Ovary (tissue), 9 donors: Measurements from ENCODE around the gene PRXL2B. TPM values are rescaled to one million over a fixed set of nuclear protein-coding genes. Genes with fewer than 3 reads are reported as not detected.
A peak's percentile ranks its signal among the peaks of the same experiment; 100 is the strongest.
"Not testable (repeated sequence)": the region's sequence is repeated elsewhere in the genome, so short reads cannot be mapped to it uniquely, and the experiment has no call there.

Experiments
- DNase-seq, 5 donors: peaks; one replicate each; pipeline ENCODE4 v3.0.0-alpha.2; 2019 to 2020
- H3K27ac ChIP-seq, 2 donors: fragments of 200-600 bp; one replicate each; pipeline versions ENCODE4 v1.5.1 to v1.8.0; 2019 to 2022
- H3K27me3 ChIP-seq: fragments of 200-600 bp; one replicate; pipeline ENCODE4 v1.8.0; 2022
- H3K36me3 ChIP-seq: fragments of 200-600 bp; sonication (generic); one replicate; pipeline ENCODE4 v1.5.1; 2019
- H3K4me1 ChIP-seq: one replicate; pipeline ENCODE4 v1.8.1; 2013; ENCODE audit warnings: mild to moderate bottlenecking, moderate library complexity; ENCODE audit not compliant: insufficient read depth
- H3K4me3 ChIP-seq: fragments of 200-600 bp; sonication (generic); one replicate; pipeline ENCODE4 v1.5.1; 2017
- H3K9me3 ChIP-seq, 2 donors: fragments of 200-600 bp in 1 of 2; sonication (generic) in 1 of 2; one replicate each; pipeline versions ENCODE4 v1.5.1 to v1.8.1; 2013 to 2019; ENCODE audit warnings: mild to moderate bottlenecking in 1 of 2, moderate library complexity in 1 of 2
- CTCF ChIP-seq, 3 donors: fragments of 450-650 bp in 2 of 3; fragments of 200-600 bp in 1 of 3; IDR thresholded peaks; one replicate each; pipeline versions ENCODE4 v1.5.1 to v1.8.0; 2016 to 2022; ENCODE audit warnings: antibody characterized with exemption in 3 of 3, mild to moderate bottlenecking in 1 of 3
- EP300 ChIP-seq: sonication (generic); formaldehyde crosslinking; IDR thresholded peaks from one replicate; pipeline ENCODE4 v1.6.1; 2017; ENCODE audit warnings: antibody characterized with exemption
- POLR2A ChIP-seq: fragments of 450-650 bp; IDR thresholded peaks from one replicate; pipeline ENCODE4 v1.6.1; 2017; ENCODE audit warnings: antibody characterized with exemption, mild to moderate bottlenecking, moderate library complexity
- WGBS, 3 donors: extraction: QIAGEN DNeasy Blood & Tissue Kit in 1 of 3; methylation state at CpG; one replicate each; pipeline versions ENCODE4 v1.1.5 to v1.1.7; 2013 to 2017; 5-methylcytosine and 5-hydroxymethylcytosine counted together
- intact Hi-C, 4 donors: fragments of 100-400 bp; cut with DNase I; formaldehyde crosslinking; loops; one replicate each; pipeline versions ENCODE4 v1.11.0 to v1.15.1; 2022 to 2023
- polyA plus RNA-seq, 2 donors: library from polyadenylated mRNA; stranded (reverse); fragments of 200-250 nt in 1 of 2; fragments of 350-450 nt in 1 of 2; fragmentation: Illumina TruSeq in 1 of 2; extraction: RNeasy Lipid Tissue Mini Kit (QIAGEN cat#74804) in 1 of 2; gene quantifications; one replicate each; pipeline ENCODE4 v1.2.3, GENCODE V29; 2013 to 2014
- total RNA-seq, 7 donors: library from RNA; depleted of rRNA in 2 of 7; stranded (reverse); fragments of >200 nt in 2 of 7; fragmentation: NEBNext Ultra II Directional in 3 of 7; extraction: Animal tissue kit (Norgen Biotek cat#: 25700) in 3 of 7; gene quantifications; one replicate each; pipeline versions ENCODE4 v1.1.0 to v1.2.4, GENCODE V29; 2016 to 2023
- donor health status: DM: no; HTN: no; CAD: no; lungs with moderate emphysema.
- donor health status: DM: no; HTN: no; CAD: no.
- donor health status: Bipolar disorder and iron deficiency.
- donor health status: DM: yes; HTN: yes; CAD: no.
- donor health status: DM: no; HTN: no; CAD: no.
- donor health status: DM: yes; HTN: yes; CAD: no.

Gene PRXL2B
- total and polyA plus RNA-seq, 9 donors, result 3.2 to 34.1 (median 14.7) TPM

GRCh38 chr1:2566101-2567045 is 20.2 kb upstream of the PRXL2B start:
- WGBS, 3 donors, result 61 to 73% (median 64%) methylated on average over 34 of the region's 34 CpGs
- Histone ChIP-seq H3K27ac (no peak overlapping the region), H3K36me3 (no peaks in the 10 kb centered on the region), H3K4me3 (no peak overlapping the region), H3K4me1 (no peaks in the 10 kb centered on the region), H3K9me3 (no peaks in the 10 kb centered on the region), H3K27me3 (no peaks in the 10 kb centered on the region)
- TF ChIP-seq CTCF (IDR thresholded peaks at IDR 0.05), result no peak
- TF ChIP-seq EP300, result no peak
- no peak for TF ChIP-seq POLR2A
- intact Hi-C loops, result no loop called here
- peak in 3 of 5 donors; percentile 6 to 37 (median 14) for DNase-seq

- Histone ChIP-seq H3K9me3 (no peaks in the 10 kb centered on the region), H3K27me3 (no peaks in the 10 kb centered on the region), H3K27ac (no peak overlapping the region), H3K4me3 (no peak overlapping the region), H3K36me3 (no peaks in the 10 kb centered on the region), H3K4me1 (no peaks in the 10 kb centered on the region)
- intact Hi-C loops, result no loop called here
- peak in 2 of 5 donors; percentile 17 to 31 for DNase-seq
- WGBS, 3 donors, result 65 to 76% (median 68%) methylated on average over 15 to 16 of the region's 16 CpGs
- TF ChIP-seq EP300 (no peak), CTCF (IDR thresholded peaks at IDR 0.05) (no peak), POLR2A (no peak)
These were observed 19.4 kb upstream of the PRXL2B start for GRCh38 chr1:2567083-2567679.

GRCh38 chr1:2568187-2568816 is 18.3 kb upstream of the PRXL2B start:
- H3K9me3 ChIP-seq, intact Hi-C loops, H3K4me3 ChIP-seq, H3K27ac ChIP-seq, H3K27me3 ChIP-seq, DNase-seq, H3K4me1 ChIP-seq, H3K36me3 ChIP-seq: not testable (repeated sequence)
- WGBS, 3 donors, result 19 to 34% (median 33%) methylated on average over 6 to 13 of the region's 17 CpGs

- no peaks in the 10 kb centered on the region for H3K36me3 ChIP-seq
- no peak for DNase-seq
- H3K4me1 ChIP-seq, result no peaks in the 10 kb centered on the region
- TF ChIP-seq CTCF (IDR thresholded peaks at IDR 0.05), result no peak
- no peak for TF ChIP-seq EP300
- TF ChIP-seq POLR2A, result no peak
- H3K27ac ChIP-seq, result no peak overlapping the region
- no peaks in the 10 kb centered on the region for H3K9me3 ChIP-seq
- H3K27me3 ChIP-seq, result no peaks in the 10 kb centered on the region
- no peak overlapping the region for H3K4me3 ChIP-seq
- 62 to 75% (median 73%) methylated on average over 17 of the region's 17 CpGs for WGBS, 3 donors
- intact Hi-C loops, result no loop called here
These were observed 17.5 kb upstream of the PRXL2B start for GRCh38 chr1:2569060-2569459.

- H3K4me3 ChIP-seq, H3K36me3 ChIP-seq, H3K27me3 ChIP-seq, intact Hi-C loops, H3K4me1 ChIP-seq, H3K9me3 ChIP-seq, H3K27ac ChIP-seq: not testable (repeated sequence)
- 75 to 77% (median 76%) methylated on average over 13 of the region's 13 CpGs for WGBS, 3 donors
- DNase-seq, result peak in 1 of 5 donors; percentile 11
These were observed 16.9 kb upstream of the PRXL2B start for GRCh38 chr1:2569703-2570102.
